GM21360 (cell line): ENCODE data around the gene CNNM2.

Source experiments
- ATAC-seq: cut with Tn5 transposase; IDR thresholded peaks from one replicate; pipeline ENCODE4 v1.9.1; 2021; ENCODE audit warnings: mild to moderate bottlenecking, moderate library complexity; ENCODE audit not compliant: unreplicated experiment

The CNNM2 gene

DNA sequence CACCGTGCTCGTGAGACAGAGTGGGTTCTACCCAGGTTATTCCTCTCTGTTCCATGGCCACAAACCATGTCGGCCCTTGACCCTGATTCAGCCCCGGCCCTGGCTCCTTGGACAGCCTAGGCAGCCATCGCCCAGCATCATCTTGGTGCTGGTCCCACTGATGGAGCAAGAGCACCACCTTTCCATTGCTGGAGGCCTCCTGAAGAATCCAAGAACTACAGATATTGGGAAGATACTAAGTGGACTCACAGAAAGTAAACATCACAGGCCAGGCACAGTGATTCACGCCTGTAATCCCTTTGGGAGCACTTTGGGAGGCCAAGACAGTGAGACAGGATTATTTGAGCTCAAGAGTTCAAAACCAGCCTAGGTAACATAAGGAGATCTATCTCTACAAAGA lies 149.9 kb downstream of the CNNM2 start:
- ATAC-seq, result no peak

DNA sequence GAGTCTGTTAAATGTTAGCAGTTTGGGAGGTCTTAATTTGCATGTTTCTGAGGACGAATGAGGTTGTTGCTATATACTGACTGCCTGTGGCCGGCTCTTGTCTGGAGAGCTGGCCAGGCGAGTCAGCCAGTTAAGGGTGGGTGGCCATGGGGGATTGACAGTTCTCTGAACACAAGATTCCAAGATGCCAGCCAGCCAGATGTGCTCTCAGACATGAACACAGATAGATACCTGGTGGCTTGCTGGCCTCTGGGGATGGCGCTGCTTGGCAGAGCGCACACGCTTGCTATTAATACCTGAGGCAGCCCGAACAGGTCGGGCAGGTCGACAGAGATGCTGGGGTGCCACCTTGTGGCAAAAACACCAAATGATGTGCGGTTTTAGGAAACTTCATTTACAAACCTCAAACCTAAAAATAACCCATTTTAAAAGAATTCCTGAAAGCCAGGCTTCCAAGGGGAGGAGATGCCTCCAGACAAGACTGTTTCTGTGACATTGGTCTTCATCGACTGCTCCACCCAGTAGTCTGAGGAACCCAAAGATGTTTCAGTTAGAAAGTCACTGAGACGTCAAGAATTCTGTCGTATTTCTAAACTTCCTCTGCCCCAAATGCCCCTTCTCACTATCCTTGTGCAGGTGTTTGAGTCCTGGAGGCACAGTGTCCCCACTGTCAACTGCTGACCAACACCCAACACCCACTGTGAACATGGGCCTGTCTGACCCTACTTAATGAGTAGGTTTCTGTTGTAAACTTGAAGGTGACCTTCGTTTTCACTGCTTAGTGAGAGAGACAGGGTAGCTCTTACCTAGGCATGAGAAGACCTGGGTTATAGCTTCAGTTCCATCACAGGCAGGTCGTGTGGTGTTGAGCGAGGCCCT lies 151.6 kb downstream of the CNNM2 start:
- peak; percentile 48 for ATAC-seq

DNA sequence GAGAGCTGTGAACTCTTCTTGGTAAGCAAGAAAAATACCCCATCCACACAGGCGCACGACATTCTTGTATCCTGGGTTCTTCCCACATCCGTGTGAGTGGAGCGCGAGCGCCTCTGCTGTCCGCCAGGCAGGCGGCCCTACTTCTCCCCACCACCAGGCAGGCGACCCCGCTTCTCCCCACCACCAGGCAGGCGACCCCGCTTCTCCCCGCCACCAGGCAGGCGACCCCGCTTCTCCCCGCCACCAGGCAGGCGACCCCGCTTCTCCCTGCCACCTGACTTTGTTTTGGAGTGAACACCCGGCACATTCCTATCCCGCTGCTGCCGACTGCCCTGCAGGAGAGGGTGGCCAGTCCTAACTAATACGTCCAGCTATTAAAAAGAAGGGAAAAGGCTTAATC lies 154.2 kb downstream of the CNNM2 start:
- no peak for ATAC-seq

DNA sequence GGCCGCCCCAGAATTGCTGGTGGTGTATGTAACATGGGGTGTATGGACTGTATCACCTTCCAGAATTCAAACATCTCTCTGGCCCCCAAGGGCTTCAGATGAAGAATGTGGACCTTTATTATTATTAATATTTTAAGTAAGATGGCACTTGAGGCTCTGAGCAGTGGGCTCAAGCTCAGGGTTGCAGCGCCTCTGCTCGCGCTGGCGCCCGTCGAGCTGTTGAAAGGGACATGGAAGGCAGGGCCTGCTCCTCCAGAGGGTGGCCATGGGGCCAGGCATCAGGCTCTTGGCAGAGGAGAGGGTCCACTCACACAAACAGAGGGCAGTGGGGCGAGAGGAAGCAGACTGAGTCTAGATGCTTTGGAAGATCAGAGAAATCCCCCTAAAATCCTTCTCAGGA lies 154.8 kb downstream of the CNNM2 start:
- no peak for ATAC-seq

DNA sequence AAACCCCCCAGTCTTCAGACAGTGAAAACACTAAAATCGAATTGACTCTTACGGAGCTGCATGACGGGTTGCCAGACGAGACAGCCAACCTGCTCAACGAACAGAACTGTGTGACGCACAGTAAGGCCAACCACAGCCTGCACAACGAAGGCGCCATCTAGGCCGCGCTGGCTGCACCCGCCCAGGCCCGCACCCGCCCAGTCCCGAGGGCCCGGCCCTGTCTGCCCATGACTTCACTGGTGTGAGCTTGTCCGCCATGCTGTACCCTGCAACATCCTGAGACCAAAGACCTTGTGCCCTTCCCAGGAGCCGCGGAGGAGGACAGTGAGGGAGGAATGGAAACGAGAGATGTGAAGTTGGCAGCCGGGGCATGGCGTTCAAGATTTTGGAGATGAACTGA lies 158.9 kb downstream of the CNNM2 start:
- no peak for ATAC-seq

DNA sequence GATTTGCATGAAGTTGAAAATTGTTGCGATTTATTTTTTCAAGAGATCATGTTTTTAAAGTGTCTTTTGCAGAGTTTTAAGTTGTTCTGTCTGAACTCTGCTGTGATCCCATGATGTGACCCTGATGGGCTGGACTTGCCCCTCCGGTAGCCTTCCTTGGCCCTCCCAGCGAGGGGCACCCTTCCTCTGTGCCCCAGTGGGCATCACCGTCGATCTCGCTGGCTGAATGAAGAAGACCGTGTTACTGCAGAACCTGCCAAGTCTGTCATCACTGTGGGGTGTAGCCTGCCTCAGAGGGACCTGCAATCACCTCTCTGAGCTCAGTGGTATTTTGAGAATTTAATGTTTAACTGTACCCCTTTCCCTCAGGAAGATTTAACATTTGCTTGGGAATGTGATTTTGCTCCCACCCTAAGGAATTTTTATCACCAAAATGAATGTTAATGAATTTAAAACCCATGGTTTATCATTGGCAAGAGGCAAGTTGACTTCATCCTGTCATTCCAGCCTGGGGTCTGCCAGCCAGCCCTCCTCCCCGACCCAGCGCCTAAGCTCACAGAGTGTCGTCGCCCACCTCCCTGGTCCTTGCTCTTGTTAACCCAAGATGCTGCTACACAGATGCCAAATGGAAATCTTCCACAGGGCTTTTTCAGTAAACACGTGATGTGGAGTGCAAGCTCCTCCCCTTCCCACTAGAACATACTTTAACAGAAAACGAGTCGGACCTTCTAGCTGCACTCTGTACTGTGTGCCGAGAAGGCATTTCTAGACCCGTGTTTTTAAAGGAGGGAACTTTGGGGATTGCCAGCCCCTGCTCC lies 159.6 kb downstream of the CNNM2 start:
- ATAC-seq, result no peak

DNA sequence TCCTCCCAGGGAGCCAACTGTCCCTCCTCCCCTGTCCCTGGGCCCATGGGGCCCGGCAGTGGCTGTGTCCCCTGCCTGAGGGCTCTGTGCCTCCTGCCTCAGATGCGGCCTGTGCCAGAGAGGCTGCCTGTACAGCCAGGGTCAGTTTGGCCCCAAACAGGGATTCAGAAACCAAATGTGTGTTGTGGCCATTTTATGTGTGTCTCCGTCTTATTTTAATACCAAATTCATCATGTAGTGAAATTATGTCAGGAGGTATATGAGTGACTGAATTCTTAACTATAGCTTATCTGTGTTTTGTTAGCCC lies 160.2 kb downstream of the CNNM2 start:
- ATAC-seq, result no peak

DNA sequence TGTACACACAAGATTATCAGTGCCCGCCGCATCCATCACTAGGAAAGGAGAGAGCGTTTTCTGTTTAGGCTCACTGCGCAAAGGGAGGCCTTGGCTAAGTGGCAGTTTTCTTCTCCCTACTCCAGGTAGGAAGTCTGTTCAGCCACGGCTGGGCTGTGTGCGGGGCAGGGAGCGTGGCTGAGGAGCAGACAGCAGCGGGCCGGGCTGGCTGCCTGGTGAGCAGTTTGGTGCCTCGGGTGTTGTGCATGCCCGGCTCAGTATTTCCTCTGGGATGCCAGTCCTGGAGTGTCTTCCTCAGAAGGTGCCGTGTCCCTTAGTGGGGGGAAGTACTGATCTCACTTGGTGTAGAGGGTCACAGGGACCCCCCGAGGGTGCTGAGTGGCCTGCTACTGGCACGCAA lies 160.6 kb downstream of the CNNM2 start:
- no peak for ATAC-seq

DNA sequence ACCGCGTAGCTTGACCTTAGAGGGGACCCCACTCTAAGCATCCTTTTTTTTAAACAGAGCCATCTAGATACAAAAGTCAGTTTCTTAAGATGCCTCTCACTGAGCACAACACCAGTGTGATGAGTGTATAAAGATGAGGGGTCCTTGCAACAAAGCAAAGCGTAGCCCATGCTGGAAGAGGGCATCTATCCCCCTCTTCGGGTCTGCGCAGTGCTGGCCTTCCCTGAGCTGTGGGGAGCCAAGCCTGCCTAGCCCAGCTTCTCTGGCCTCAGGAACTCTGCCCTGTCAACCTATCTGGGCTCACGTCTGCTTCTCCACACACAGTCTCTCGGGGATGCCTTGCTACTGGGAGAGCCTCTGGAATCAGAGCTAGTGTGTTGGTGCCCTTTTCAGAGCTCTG lies 161.0 kb downstream of the CNNM2 start:
- no peak for ATAC-seq

DNA sequence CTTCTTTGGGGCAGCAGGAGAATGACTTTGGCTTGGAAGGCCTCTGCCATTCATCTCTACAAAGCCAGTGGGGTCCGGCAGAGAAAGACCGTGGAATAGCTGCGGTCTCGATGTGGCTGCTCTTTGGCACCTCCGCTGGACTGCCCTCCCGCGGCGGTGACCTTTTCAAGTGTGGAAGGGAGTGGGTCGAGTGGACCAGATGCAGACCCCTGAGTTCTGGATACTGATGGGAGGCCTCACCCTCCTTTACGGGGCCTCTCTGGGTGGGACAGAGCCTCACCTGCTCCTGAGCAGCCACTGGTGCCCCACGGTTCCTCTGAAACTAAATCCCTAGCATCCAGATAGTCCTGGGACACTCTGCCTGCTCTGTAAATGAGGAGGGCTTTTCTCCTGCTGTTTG lies 161.9 kb downstream of the CNNM2 start:
- ATAC-seq, result no peak

DNA sequence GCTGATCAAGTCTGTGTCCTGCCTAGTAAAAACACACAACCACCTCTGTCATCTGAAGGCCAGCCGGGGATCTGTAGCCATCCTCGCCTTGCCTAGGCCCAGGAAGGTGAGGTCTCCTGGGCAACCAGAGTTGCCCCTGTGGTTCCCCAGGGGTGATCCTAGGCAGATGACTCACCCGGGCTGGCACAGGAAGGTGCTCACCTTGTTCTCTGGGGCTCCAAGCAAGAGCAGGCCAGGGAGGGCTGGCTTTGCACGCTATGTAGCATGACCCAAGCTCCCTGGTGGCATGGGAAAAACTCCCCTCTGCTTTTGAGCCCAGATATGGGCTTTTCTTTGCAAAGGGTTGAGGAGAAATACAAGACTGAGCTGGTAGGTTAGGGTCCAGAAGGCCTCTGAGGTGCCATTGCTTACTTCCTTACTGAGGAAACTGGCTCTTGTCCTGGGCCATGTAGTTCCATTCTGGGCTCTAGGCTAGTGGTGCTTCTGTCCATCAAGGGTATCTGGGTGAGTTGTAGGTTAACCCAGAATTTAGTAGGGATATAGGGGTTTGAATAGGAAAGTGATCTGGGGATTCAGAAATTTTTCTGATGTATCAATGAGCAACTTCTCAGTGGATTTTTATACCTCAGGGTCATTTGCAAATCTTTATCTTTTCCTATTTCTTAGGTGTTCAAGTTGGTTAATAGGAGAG lies 162.9 kb downstream of the CNNM2 start:
- ATAC-seq, result no peak

DNA sequence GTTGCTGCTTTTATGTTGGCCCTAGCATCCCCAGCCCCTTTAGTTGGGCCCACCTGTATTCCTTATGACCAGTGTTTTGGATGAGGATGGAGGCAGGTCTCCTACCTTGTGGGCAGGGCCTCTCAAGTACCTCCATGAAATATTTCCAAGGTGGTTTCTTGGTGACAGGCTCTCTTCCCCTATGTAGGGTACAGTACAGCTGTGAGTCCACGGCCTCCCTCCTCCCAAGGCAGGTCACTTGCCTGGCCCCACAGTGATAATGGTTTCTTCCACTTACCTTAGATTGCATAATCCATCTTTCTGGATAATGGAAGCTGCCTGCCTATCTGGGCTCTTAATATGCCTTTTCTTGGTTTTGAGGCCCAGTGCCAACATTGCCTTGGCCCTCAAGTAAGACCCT lies 164.6 kb downstream of the CNNM2 start:
- no peak for ATAC-seq

DNA sequence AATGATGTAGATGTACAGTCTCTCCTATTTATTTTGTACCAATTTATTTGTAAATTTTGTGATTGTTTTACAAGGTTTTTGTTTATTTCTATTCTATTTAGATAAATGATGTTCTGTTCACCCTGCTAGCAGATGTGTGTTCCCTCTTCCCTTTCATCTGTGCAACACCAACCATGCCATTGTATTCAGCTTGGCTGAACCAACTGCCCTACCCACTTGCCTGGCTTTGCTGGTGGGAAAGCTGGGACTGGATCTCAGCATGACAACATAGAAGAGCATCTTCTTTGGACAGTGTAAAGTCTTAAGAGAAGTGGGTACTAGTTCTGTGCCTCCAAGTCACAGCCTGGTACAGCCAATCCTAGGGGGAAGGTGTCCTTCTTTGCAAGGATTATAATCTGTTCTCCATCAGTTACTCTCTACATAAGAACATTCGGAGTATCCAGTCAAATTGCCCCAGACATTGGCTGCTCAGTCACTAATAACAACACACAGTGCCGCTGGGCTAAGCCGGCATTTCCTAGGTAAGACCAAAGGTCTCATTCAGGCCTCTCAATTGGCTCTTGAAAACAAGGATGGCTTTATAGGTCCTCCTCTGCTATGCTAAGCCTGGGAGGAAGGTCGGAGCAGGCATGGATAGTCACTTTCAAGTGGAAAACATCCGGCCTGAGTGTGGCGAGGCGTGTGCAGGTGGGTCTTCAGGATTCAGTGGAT lies 165.3 kb downstream of the CNNM2 start:
- ATAC-seq, result no peak

DNA sequence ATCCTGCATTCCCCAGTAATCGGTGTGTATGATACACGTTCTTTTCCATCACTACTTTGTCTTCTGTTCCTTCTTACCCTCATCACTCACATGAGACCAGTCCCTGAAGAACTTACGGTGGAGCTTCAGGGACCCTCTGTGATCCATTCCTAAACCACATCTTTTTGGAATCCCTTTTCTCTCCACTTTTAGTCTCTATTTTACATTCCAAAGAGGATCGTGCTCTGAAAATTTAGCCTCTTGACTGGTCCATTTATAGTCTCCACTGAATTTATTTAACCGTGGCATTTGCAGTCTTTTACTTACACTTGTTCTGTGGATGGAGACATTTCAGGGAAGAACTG lies 165.9 kb downstream of the CNNM2 start:
- ATAC-seq, result no peak

DNA sequence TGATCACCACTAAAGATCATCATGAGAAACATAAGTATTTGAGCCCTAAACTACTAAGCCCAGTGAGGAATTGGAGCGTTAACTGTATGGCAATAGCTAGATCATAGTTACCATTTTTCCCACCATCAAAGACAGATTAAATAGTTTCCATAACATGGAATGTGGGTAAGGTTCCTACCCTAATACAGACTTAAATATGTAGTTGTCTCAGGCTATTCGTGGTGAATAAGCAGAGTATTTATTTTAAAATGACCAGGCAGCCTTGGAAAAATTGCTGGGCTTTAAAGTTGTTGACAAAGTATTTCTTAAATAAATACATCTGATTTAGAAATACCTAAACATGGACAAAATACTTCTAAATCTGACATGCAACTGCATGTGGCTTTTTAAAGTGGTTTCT lies 168.2 kb downstream of the CNNM2 start:
- no peak for ATAC-seq

DNA sequence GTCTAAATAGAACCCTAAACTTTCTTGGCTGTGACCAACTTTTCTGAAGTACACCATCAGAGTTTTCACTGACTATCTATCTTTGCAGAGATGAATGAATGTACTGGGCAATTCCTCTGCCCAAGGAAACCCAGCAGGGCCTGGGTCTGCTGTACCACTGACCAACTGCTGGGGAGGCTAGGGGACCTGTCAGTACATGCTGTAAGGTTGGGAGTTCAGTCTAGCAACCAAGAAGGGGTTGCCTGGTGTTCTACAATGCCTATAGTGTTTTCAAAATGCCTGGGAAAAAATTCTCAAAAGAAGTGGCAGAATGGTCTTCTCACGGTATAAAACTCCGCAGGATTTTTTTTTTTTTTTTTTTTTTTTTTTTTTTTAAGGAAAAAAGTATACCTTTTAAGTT lies 168.7 kb downstream of the CNNM2 start:
- ATAC-seq, result no peak

DNA sequence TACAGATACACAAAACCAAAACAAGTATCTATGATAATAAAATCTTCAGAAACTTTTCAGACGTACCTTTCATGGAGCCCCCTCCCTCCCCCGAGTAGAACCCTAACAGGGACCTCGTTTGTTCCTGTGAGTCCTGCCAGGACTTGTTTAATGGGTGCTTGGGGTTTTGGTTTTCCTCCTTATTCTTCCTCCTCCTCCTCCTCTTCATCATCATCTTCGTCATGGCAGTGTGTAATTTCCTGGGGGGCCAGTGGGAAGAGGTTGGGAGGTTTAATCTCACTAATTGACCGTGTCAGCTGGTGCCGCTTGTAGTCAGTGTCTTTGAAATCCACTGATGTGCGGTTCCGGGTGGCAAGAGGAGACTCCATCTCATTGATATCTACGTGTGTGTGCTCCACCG lies 171.4 kb downstream of the CNNM2 start:
- no peak for ATAC-seq

DNA sequence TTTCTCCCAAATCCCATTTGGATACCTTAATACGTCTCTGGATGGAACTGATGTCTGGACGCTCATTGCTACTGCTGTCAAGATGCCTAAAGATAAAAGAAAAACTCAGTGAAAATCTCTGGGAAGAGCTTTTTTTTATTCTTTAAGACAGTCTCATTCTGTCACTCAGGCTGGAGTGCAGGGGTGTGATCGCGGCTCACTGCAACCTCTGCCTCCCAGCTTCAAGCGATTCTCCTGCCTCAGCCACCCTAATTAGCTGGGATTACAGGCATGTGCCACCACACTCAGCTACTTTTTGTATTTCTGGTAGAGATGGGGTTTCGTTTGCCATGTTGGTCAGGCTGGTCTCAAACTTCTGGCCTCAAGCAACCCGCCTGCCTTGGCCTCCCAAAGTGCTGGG lies 172.8 kb downstream of the CNNM2 start:
- no peak for ATAC-seq

DNA sequence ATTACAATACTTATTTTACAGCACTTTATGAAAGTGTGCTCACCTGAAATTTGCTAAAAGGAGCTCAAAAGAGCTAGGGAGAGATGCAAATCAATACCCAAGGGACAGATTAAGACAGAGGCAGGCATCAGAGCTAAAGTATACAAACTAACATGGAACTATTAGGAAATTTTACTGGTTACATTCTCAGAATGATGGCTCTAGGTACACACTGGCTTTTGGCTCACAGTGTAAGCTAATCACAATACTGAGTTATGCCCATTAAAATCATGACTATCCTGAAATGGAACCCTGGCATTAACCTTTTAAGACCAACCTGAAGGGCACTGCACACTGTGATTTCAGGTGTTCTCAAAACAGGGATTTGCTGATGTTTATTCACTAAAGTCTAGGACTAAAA lies 176.9 kb downstream of the CNNM2 start:
- ATAC-seq, result no peak

DNA sequence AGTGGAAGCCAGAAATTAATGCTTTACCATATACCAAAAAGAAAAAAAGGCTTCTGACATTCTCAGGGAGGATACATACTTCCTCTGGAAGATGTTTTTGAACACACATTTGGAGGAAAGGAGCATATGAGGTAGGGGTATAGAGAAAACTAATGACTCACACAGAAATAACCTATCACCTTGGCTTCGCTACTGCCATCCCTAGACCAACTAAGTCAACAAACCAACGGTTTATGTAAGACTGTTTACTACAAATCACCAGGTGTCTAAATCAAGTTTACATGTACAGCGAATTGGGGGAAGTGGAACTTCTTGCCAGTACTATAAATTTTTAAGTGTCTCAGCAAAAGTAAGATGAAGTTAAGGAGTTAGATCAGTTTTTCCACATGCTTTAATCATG lies 178.0 kb downstream of the CNNM2 start:
- ATAC-seq, result no peak

DNA sequence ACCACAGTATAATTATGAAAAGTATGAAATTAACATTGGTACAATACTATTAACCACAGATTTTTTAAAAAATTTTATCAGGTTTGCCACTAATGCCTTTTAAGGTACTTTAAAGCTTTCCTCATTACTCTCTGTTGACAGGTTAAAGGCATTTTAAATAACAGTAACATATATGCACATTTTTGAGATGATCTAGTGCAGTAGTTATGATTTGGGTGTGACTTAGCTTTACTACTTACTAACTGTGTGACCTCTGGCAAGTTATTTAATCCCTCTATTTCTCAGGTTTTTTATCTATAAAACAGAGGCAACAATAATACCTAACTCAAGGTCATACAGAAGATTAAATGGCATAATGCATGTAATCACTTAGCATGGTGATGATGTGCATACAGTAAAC lies 180.1 kb downstream of the CNNM2 start:
- ATAC-seq, result no peak
